T47D (cell line): ENCODE measurements around the gene KDM6A.

Source experiments
- DNase-seq, 2 experiments: peaks; one replicate each; pipeline versions ENCODE4 v3.0.0 to v3.0.0-alpha.2; 2011 to 2012; ENCODE audit warnings: low read depth in 1 of 2, low spot score in 1 of 2
- JUND ChIP-seq: IDR thresholded peaks from 2 replicates; pipeline ENCODE4 v1.6.1; 2012; ENCODE audit warnings: low read depth
- in situ Hi-C: cut with HindIII; loops from 2 replicates; pipeline ENCODE4 v1.10.0; 2016; ENCODE audit warnings: low sequenced_read_pairs, low pct_unique_long_range_greater_than_20kb

KDM6A gene

GRCh38 chrX:45138525-45138924, 265.5 kb downstream of the KDM6A start:
- in situ Hi-C loops, result no loop called here
- no peak for DNase-seq

GRCh38 chrX:45140812-45141211, 267.8 kb downstream of the KDM6A start:
- no peak for TF ChIP-seq JUND
- no peak for DNase-seq
- in situ Hi-C loops, result no loop called here

More at GRCh38 chrX:45138525-45138924, 265.5 kb downstream of the KDM6A start:
- no peak for TF ChIP-seq JUND

GRCh38 chrX:45142185-45142584, 269.2 kb downstream of the KDM6A start:
- no peak for DNase-seq
- in situ Hi-C loops, result no loop called here
- TF ChIP-seq JUND, result no peak

GRCh38 chrX:45143455-45143854, 270.5 kb downstream of the KDM6A start:
- no peak for TF ChIP-seq JUND
- DNase-seq, result no peak
- in situ Hi-C loops, result no loop called here

DNA sequence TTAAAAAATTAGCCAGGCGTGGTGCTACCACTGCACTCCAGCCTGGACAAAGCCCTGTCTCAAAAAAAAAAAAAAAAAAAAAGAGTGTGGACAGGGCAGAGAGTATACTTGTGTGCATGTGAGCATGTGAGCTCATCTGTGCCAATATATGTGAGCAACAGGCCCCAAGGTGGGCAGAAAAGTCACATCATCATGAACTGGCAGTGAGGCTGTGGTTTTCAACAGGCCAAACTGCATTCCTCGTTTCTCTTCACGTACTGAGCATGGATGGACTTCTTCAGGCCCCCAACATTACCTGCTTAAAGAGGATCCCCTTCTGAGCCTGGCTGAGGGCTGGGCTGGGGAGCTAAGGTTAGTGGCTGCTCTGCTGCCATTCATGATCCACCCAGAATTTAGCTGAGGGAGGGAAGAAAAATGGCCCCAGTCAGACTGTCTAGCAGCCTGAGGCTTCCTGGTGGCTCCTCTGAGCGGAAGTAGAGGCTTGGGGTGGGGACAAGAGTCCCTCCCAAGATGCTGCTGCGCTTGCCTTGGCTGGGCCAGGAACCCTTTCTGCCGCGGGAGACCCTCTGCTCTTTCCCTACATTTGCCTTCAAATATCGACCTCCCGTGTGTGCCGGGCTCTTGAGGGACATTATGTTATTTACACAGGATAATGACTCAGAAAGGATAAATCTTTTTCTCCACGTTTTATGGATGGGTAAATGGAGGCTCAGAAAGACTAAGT, 272.7 kb downstream of the KDM6A start:
- DNase-seq, result peak in 1 of 2 experiments; percentile 20
- in situ Hi-C loops, result no loop called here
- no peak for TF ChIP-seq JUND

GRCh38 chrX:45150821-45151220, 277.8 kb downstream of the KDM6A start:
- no peak for TF ChIP-seq JUND
- DNase-seq, result no peak
- in situ Hi-C loops, result no loop called here

DNA sequence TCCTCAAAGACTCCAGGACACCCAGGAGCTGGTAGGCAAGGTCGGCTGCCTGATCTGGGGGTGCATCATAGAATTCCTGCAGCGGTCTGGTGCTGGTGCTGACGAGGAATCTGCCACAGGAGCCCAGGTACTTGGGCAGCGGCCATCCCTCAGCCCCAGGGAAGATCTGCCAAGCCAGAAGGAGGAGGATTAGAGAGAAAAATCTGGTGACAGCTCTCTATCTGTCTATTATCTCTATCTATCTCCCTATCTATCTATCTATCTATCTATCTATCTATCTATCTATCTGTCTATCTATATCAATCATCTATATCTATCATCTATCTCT, 281.0 kb downstream of the KDM6A start:
- DNase-seq, result no peak
- no peak for TF ChIP-seq JUND
- in situ Hi-C loops, result no loop called here

- DNase-seq, result no peak
- in situ Hi-C loops, result no loop called here
- TF ChIP-seq JUND, result no peak
Observed at GRCh38 chrX:45154462-45154861, 281.5 kb downstream of the KDM6A start.

DNA sequence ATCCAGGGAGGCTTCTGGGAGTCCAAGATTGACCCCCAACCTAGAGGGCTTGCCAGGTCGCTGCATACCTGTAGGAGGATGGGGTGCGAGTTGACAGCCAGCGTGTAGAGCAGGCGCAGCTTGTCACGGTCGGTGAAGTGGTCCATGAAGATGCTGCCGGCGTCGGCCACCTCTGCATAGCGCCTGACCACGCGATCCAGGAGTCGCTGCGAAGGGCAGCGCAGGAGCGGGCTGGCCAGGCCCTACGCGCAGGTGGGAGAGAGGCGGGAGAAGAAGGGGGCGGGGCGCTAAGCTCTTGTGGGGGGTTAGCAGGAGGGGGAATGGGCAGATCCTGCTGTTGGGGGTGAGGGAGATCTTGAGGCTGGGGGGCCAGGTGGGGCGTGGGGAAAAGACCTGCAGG, 284.7 kb downstream of the KDM6A start:
- in situ Hi-C loops, result no loop called here
- no peak for DNase-seq
- TF ChIP-seq JUND, result no peak
